ENCODE measurements around the gene POU6F2. TPM values are rescaled to one million over a fixed set of nuclear protein-coding genes. Genes with fewer than 3 reads are reported as not detected.

POU6F2 gene
- total and polyA plus RNA-seq, 2 of the 4 experiments (the other 2 are of a cell fraction), result not detected

GRCh38 chr7:38973760-38974159 is 3.9 kb upstream of the POU6F2 start:
- H3K4me2 ChIP-seq (ENCODE audit: low read depth, low read length), result no peak overlapping the region
- in situ Hi-C loops (cut with MboI; ENCODE audit: low sequenced_read_pairs) (no loop called here), dilution Hi-C loops (cut with HindIII; ENCODE audit: low sequenced_read_pairs, unreplicated experiment) (no loop called here), intact Hi-C loops (cut with micrococcal nuclease) (no loop called here)
- TF ChIP-seq CHD1 (IDR thresholded peaks at IDR 0.05; ENCODE audit: low read depth, low read length), result no peak
- TF ChIP-seq MXI1 (IDR thresholded peaks at IDR 0.05; ENCODE audit: borderline replicate concordance, low read depth, low read length), result no peak
- TF ChIP-seq SMC3 (IDR thresholded peaks at IDR 0.05; ENCODE audit: low read depth, low read length), result no peak
- TF ChIP-seq RCOR1 (IDR thresholded peaks at IDR 0.05; ENCODE audit: insufficient replicate concordance, low read length), result no peak
- no peak for TF ChIP-seq BHLHE40 (IDR thresholded peaks at IDR 0.05; ENCODE audit: low read depth, low read length)
- no peak for TF ChIP-seq NFE2L2 (IDR thresholded peaks at IDR 0.05; ENCODE audit: low read depth, low read length)
- no peak for TF ChIP-seq MAZ (IDR thresholded peaks at IDR 0.05; ENCODE audit: borderline replicate concordance, low read depth, low read length)
- TF ChIP-seq USF2 (IDR thresholded peaks at IDR 0.05; ENCODE audit: low read depth, low read length), result no peak; the same call in 1 of the 2 replicates
- no peak for TF ChIP-seq CTCF (conservative IDR thresholded peaks at IDR 0.05; ENCODE audit: low read depth, low read length)
- TF ChIP-seq FOS (IDR thresholded peaks at IDR 0.05; ENCODE audit: low read depth, low read length), result no peak
- no peak for TF ChIP-seq RFX5 (IDR thresholded peaks at IDR 0.05; ENCODE audit: low read depth, low read length)
- TF ChIP-seq RAD21 (IDR thresholded peaks at IDR 0.05; ENCODE audit: low read length), result no peak
- TF ChIP-seq ELK1 (IDR thresholded peaks at IDR 0.05; ENCODE audit: borderline replicate concordance, low read depth, low read length), result no peak
- TF ChIP-seq MAFK (IDR thresholded peaks at IDR 0.05; ENCODE audit: low read depth, low read length), result no peak
- TF ChIP-seq POLR2A (IDR thresholded peaks at IDR 0.05; ENCODE audit: low read depth, low read length), result no peak
- TF ChIP-seq CEBPB (IDR thresholded peaks at IDR 0.05; ENCODE audit: low read depth, low read length), result no peak
- H2BK15ac ChIP-seq (ENCODE audit: low read depth, low read length), result no peak overlapping the region
- no peak overlapping the region for H4K5ac ChIP-seq (ENCODE audit: low read depth, low read length)
- no peak overlapping the region for H2BK20ac ChIP-seq (ENCODE audit: low read depth, low read length)
- no peak overlapping the region for H3K4ac ChIP-seq (ENCODE audit: low read depth, low read length)
- 20% methylated on average over 1 of the region's 4 CpGs; no CpG with 5 or more reads in 1 of the 2 experiments for WGBS, 2 experiments (ENCODE audit: extremely low coverage in 2 of 2, insufficient read length in 1 of 2)
- H2BK120ac ChIP-seq (ENCODE audit: low read depth, low read length), result no peak overlapping the region
- no peaks in the 10 kb centered on the region for H3K4me1 ChIP-seq (ENCODE audit: control insufficient read depth, insufficient read depth, low read length)
- H3K14ac ChIP-seq (replicated peaks; ENCODE audit: low read depth, low read length), result no peak overlapping the region
- ATAC-seq (ENCODE audit: low read depth) (no peak), DNase-seq (no peak)
- no peak overlapping the region for H3K4me3 ChIP-seq (ENCODE audit: insufficient read depth, low read depth, low read length)
- CTCF ChIA-PET, result no interaction called here
- H3K36me3 ChIP-seq (ENCODE audit: control insufficient read depth, insufficient read depth, low read length), result no peaks in the 10 kb centered on the region
- no peak overlapping the region for H4K8ac ChIP-seq (ENCODE audit: low read depth in 2 of 2, low read length in 2 of 2)
- H3K9me1 ChIP-seq (ENCODE audit: insufficient read depth, low read length), result no peaks in the 10 kb centered on the region
- BruUV-seq (replicated peaks), result no TSS peak
- no peak overlapping the region for H2AK9ac ChIP-seq (replicated peaks; ENCODE audit: low read depth, low read length, poor library complexity)
- no peak overlapping the region for H4K91ac ChIP-seq (ENCODE audit: insufficient read depth, low read depth, low read length)
- H2AK5ac ChIP-seq (ENCODE audit: low read depth, low read length), result no peak overlapping the region
- H2AFZ ChIP-seq (replicated peaks; ENCODE audit: low read length, poor library complexity), result no peak overlapping the region
- H3K79me1 ChIP-seq (ENCODE audit: low read depth in 1 of 2, low read length in 2 of 2), result no peaks in the 10 kb centered on the region
- no peak overlapping the region for H3K9ac ChIP-seq (ENCODE audit: low read depth, low read length)
- no peak overlapping the region for H3K18ac ChIP-seq (ENCODE audit: low read depth, low read length)
- no peak overlapping the region for H3K27ac ChIP-seq (ENCODE audit: insufficient read depth, low read length)
- no peaks in the 10 kb centered on the region for H4K20me1 ChIP-seq (ENCODE audit: insufficient read depth, low read length)
- no peak overlapping the region for H3K56ac ChIP-seq (ENCODE audit: extremely low read depth, insufficient read depth, low read length)
- H2BK5ac ChIP-seq (ENCODE audit: low read depth, low read length, poor library complexity, severe bottlenecking), result no peak overlapping the region
- no peak overlapping the region for H3K23ac ChIP-seq (ENCODE audit: low read depth, low read length)
- POLR2A ChIA-PET (ENCODE audit: unreplicated experiment), result no interaction called here
- peaks cover 20% of the 10 kb centered on the region for H3K27me3 ChIP-seq (ENCODE audit: control insufficient read depth, insufficient read depth, low read length)
- no peaks in the 10 kb centered on the region for H3K9me3 ChIP-seq (ENCODE audit: control insufficient read depth, insufficient read depth, low read length)

Data from IMR-90 (cell line).